HG02678 (cell line): ENCODE measurements around the gene SLC2A5.
"Not testable (repeated sequence)": the region's sequence is repeated elsewhere in the genome, so short reads cannot be mapped to it uniquely, and the experiment has no call there.

Source experiments
- ATAC-seq: cut with Tn5 transposase; IDR thresholded peaks from one replicate; pipeline ENCODE4 v1.9.1; 2021; ENCODE audit warnings: mild to moderate bottlenecking, moderate library complexity; ENCODE audit not compliant: unreplicated experiment

Gene SLC2A5, protein sequence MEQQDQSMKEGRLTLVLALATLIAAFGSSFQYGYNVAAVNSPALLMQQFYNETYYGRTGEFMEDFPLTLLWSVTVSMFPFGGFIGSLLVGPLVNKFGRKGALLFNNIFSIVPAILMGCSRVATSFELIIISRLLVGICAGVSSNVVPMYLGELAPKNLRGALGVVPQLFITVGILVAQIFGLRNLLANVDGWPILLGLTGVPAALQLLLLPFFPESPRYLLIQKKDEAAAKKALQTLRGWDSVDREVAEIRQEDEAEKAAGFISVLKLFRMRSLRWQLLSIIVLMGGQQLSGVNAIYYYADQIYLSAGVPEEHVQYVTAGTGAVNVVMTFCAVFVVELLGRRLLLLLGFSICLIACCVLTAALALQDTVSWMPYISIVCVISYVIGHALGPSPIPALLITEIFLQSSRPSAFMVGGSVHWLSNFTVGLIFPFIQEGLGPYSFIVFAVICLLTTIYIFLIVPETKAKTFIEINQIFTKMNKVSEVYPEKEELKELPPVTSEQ

DNA sequence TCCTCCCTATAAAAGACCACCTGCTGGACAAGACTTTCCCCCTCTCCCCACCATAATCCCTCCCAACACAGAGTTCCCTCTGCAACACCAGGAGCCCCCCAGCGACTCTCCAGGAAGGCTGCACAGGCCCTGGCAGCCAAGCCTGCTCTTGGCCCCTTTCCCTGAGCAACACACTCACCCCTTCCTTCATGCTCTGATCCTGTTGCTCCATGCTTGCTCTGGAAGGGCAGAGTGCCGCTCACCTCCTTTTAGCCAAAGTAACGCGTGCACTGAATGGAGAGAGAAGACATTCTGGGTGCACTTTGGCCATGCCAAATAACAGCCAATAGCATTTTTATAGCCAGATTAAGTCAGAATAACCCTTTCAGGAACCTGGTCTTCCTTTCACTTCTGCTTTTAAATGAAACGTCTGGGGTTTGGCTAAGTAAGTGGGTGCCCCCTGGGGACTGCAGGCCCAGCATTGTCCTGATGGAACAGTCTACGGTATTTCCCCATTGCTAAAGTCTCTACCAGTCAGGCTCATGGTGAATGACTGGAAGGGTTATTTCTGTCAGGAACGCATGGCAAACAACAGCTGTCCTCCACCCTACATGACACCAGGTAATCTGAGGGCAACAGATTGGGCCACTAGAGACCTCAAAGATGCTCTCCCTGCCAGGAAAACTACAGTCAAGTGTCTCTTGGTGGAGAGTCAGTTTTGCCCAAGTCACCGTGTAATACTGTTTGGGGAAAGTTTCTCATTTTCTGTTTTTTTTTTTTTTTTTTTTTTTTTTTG is at the start of gene SLC2A5:
Gene SLC2A5, minus strand, starts transcription at position 310 of the 775 bp plus-strand sequence. Its CDS starts 99 bp downstream, at position 211.
- ATAC-seq, result peak; percentile 92

DNA sequence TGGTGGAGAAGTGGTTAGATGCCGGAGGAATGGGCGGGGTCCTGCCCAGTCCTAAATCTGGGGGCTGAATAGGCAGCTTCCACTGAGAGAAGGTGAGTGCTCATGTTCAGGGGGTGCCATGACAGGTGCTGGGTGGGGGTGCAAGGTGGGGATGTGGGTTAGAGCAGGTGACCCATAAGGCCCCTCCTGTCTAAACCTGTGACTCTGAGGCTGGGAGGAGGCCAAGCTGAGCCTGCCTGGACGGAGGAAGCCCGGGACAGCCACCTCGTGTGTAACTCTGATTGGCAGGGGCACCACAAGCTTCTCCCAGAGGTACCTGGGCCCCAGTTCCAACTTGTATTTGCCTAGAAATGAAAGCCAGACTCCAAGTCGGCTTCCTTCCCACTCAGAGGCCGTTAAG is 48.8 kb upstream of the SLC2A5 start:
- ATAC-seq, result no peak

GRCh38 chr1:9115351-9116205 is 46.1 kb upstream of the SLC2A5 start:
- ATAC-seq, result no peak

GRCh38 chr1:9112961-9113880 is 43.8 kb upstream of the SLC2A5 start:
- ATAC-seq, result no peak

DNA sequence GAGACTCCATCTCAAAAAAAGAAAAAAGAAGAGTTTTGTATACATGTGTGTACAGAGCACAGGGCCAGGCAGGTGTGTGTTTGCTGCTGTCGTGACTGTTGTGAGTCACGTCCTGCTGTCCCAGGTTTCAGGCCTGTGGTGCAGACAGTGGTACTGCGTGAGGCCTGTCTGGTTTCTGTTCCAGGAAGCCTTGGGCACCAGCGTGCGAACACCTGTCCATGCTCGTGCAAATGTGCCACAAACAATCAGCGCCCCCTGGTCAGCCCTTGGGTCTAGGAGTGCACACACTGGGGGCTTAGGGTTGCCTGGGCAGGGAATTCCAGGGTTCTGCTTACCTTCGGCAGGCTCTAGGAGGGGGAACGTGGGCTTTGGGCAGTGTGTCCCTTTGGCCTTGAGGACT is 42.5 kb upstream of the SLC2A5 start:
- ATAC-seq, result no peak

DNA sequence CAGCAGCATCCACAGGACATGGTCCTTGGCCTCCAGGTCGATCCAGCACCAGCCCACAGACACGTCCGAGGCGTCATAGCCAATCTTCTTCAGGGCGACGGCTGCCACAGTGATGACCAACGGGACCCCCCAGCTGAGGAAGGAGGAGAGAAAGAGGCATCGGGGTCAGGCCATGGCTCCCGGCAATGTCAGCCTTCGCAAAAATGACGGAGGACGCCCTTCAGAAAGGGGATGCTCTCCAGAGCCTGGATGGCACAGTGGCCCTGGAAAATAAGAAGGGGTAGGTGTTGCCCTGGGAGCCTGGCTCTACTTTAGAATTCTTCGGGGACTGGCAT is 41.9 kb upstream of the SLC2A5 start:
- no peak for ATAC-seq

DNA sequence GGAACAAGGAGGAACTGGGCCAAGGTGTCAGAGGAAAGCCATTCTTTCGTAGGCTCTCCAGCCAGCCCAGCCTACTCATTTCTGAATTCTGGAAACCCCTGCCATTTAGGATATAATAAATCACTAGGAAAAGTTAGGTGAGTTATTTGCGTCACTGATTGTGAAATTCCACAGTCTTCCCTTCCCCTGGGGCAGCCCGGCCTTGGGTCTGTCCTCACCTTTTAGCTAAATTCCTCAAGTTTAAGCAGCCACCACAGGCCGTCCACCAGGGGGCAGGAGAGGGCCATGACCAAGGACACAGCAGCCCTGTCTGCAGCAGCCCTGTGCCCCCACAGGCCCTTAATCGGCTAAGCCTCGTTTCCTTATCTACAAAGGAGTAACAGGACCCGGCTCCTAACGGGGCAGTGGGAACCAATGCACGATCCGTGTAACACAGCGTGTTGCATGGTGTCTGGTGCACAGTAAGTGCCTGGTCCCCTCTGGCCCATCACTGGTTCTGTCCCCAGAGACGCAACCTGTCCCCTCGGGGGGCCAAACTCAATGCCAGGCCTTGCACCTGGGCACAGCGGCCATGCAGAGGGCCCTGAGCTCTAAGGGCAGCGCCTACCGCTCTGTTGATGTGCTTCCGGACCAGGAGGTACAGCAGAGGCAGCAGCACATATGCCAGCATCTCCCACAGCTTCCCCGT is 41.4 kb upstream of the SLC2A5 start:
- no peak for ATAC-seq

DNA sequence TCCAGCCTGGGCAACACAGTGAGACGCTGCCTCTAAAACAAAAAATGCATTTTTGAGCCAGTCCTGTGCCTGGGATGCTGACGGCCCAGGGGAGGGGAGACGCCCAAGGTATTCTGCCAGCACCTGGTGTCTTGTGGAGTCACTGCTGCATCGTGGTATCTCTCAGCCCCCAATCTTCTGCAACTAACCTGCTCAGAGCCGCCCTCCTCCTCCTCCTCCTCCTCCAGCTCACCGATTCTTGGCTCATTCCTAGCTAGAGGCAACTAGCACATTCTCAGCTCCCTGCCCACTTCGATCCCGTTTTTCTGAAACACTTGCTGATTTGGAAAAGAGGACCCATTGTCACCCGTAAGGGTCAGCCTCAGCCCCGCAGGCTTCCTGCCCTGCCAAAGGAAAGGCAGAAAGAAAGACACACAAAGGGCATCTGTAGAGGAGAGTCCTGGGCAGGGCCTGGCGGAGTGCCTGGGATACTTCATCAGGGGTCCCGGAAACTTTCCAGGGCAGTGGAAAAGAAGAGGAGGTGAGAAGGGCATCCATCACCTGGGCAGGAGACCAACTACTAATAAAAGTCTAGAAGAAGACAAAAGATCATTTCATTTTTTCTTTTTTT is 38.7 kb upstream of the SLC2A5 start:
- no peak for ATAC-seq

- no peak for ATAC-seq
These were observed 37.7 kb upstream of the SLC2A5 start for GRCh38 chr1:9107136-9107535.

DNA sequence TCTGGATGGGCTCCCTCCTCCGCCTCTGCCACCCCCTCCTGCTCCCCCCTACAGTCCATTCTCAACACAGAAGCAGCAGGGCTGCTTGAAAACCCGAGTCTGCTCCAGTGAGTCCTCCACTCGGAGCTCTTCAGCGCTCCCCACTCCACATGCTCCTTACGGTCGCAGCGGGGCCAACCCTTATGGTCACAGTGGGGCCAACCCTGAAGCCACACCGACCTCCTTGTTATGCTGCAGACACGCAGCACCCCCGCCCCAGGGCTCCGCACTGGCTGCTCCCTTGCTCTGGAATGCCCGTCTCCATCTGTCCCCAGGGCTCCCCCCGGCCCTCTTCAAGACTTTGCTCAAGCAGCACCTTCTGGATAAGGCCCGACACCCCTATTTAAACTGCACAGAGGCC is 36.9 kb upstream of the SLC2A5 start:
- no peak for ATAC-seq

GRCh38 chr1:9105336-9105867 is 36.0 kb upstream of the SLC2A5 start:
- no peak for ATAC-seq

GRCh38 chr1:9101510-9102146 is 32.2 kb upstream of the SLC2A5 start:
- no peak for ATAC-seq

DNA sequence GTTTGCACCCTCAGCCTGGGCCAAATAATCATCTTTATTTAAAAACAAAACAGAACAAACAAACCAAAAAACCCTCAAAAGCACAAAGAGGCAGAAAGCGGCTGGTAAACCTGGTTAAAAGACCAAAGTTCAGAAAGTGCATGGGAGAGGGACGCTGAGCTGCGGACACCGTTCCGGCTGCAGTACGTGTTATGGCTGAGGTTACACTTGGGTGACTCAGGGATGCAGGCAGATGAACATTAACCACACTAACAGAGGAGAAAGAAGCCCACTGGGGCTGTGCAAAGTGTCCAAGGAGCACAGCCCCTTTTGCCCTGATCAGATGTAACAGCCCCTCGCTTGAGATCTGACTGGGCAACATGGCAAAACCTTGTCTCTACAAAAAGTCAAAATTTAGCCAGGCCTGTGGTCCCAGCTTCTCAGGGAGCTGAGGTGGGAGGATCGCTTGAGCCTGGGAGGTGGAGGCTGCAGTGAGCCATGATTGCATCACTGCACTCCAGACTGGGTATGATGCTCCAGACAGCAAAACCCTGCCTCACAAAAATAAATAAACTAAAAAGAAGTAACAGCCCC is 31.1 kb upstream of the SLC2A5 start:
- ATAC-seq, result no peak

- no peak for ATAC-seq
These were observed 30.1 kb upstream of the SLC2A5 start for GRCh38 chr1:9099555-9099954.

GRCh38 chr1:9097947-9098705 is 28.7 kb upstream of the SLC2A5 start:
- ATAC-seq, result no peak

- ATAC-seq, result no peak
These were observed 26.4 kb upstream of the SLC2A5 start for GRCh38 chr1:9095818-9096217.

DNA sequence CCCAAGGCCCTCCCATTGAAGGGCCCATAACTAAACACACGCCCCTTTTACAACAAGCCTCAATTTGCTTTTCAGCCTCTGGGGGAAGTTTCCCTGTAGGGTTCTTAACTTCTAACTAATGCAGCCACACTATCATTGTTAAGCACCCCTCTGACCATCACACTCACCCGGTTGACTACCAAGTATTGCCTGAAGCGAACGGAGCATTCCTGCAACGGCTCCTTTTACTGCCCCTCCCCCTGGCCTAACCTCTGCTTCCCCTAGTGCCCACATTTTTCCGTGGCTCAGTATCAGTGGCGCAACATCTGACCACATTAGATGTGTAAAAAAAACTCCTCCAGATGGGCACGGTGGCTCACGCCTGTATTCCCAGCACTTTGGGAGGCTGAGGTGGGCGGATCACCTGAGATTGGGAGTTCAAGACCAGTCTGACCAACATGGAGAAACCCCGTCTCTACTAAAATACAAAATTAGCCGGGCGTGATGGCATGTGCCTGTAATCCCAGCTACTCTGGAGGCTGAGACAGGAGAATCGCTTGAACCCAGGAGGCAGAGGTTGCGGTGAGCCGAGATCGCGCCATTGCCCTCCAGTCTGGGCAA is 24.7 kb upstream of the SLC2A5 start:
- ATAC-seq, result not testable (repeated sequence)
